Right cardiac atrium (tissue), 5 donors: Measurements from ENCODE around the gene GPC5. TPM values are rescaled to one million over a fixed set of nuclear protein-coding genes. Genes with fewer than 3 reads are reported as not detected.

Experiments
- ATAC-seq, 2 donors: fragments of 200-7000 bp; cut with Tn5 transposase; one replicate each; pipeline versions ENCODE4 v1.8.0 to v1.9.1; 2020; ENCODE audit warnings: moderate library complexity in 2 of 2, mild to moderate bottlenecking in 1 of 2
- DNase-seq, 3 donors: peaks; one replicate each; pipeline ENCODE4 v3.0.0-alpha.2; 2020
- H3K27ac ChIP-seq: one replicate; pipeline ENCODE4 v1.5.1; 2013; ENCODE audit warnings: mild to moderate bottlenecking, low read length, control low read depth, moderate library complexity
- H3K27me3 ChIP-seq: one replicate; pipeline ENCODE4 v1.6.1; 2013; ENCODE audit not compliant: control insufficient read depth, insufficient read depth
- H3K4me1 ChIP-seq: one replicate; pipeline ENCODE4 v1.6.1; 2013; ENCODE audit warnings: low read length; ENCODE audit not compliant: control insufficient read depth, insufficient read depth
- H3K4me3 ChIP-seq: one replicate; pipeline ENCODE4 v1.5.1; 2013; ENCODE audit warnings: low read length, control low read depth
- H3K9me3 ChIP-seq: one replicate; pipeline ENCODE4 v1.6.1; 2013; ENCODE audit warnings: low read length; ENCODE audit not compliant: control insufficient read depth
- WGBS: extraction: QIAGEN DNeasy Blood & Tissue Kit; methylation state at CpG from one replicate; pipeline ENCODE4 v1.1.7; 2013; 5-methylcytosine and 5-hydroxymethylcytosine counted together
- intact Hi-C, 4 donors: fragments of 100-400 bp; cut with DNase I; formaldehyde crosslinking; loops; one replicate each; pipeline versions ENCODE4 v1.11.0 to v1.14.0; 2022 to 2023
- polyA plus RNA-seq: library from polyadenylated mRNA; stranded (reverse); fragments of 200-250 nt; gene quantifications from one replicate; pipeline ENCODE4 v1.2.3, GENCODE V29; 2013
- total RNA-seq, 4 donors: library from RNA; stranded (reverse); fragmentation: NEBNext Ultra II Directional; extraction: Animal tissue kit (Norgen Biotek cat#: 25700); gene quantifications; one replicate each; pipeline ENCODE4 v1.2.1, GENCODE V29; 2021
- donor health status: healthy with polysubstance abuse.
- donor health status: DM: no; HTN: yes; CAD: no.
- donor health status: DM: no; HTN: no; CAD: no.
- donor health status: DM: no; HTN: yes; CAD: no; lungs with severe emphysema.
- donor health status: DM: yes; HTN: yes; CAD: no.

GPC5 gene
- total and polyA plus RNA-seq, 5 donors: 0.99 to 4.3 (median 2.6) TPM

- H3K4me1 ChIP-seq: no peaks in the 10 kb centered on the region
- DNase-seq (no peak), ATAC-seq (no peak)
- intact Hi-C loops: no loop called here
- no peak overlapping the region for H3K4me3 ChIP-seq
- H3K27me3 ChIP-seq: no peaks in the 10 kb centered on the region
- no peaks in the 10 kb centered on the region for H3K9me3 ChIP-seq
- H3K27ac ChIP-seq: no peak overlapping the region
- WGBS: 94% methylated on average over 2 of the region's 2 CpGs
Measured at GRCh38 chr13:92173254-92173653, 774.8 kb downstream of the GPC5 start.

DNA sequence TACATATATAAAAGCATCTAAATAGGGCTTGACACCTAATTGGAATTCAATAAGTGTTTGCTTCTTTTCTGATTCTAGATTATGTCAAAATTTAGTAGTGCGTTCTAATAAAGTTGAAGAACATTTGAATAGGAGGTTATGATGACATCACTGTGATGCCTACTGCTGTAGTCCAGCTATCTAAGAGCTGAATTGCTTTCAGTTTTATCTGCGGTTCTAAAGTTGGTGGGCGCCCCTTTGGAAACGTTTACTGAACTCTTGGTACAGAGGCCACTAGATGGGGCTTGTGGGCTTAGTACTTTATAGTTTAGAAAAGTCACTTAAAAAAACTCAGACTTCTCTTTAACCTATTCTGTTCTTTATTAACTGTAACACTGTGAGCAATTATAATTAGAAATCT, 776.9 kb downstream of the GPC5 start:
- H3K9me3 ChIP-seq: no peaks in the 10 kb centered on the region
- intact Hi-C loops: no loop called here
- H3K27ac ChIP-seq: no peak overlapping the region
- ATAC-seq: peak in 1 of 2 donors; percentile 48
- H3K4me3 ChIP-seq: no peak overlapping the region
- WGBS: 7% methylated on average over 4 of the region's 4 CpGs
- no peaks in the 10 kb centered on the region for H3K27me3 ChIP-seq
- H3K4me1 ChIP-seq: no peaks in the 10 kb centered on the region
- peak in 2 of 3 donors; percentile 24 to 34 for DNase-seq

DNA sequence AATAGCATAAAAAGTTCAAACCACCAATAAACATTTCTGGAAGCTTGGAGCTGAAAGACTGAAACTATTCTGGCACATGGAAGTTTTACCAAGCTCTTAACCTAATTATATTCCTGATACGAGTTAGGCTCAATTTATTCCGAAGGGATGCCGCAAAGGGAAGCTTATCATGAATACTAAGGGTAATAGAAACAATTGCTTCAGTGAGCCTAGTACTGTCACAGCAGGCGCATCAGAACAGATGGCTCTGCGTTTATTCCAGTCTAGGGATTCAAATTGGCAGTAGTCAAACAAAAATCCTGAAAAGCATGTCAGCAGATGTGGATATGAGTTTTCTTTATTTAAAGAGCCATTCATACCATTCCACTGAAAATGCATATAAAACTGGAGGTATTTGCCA, 779.5 kb downstream of the GPC5 start:
- no peaks in the 10 kb centered on the region for H3K27me3 ChIP-seq
- WGBS: 65% methylated on average over 5 of the region's 5 CpGs
- no peaks in the 10 kb centered on the region for H3K9me3 ChIP-seq
- DNase-seq (no peak), ATAC-seq (no peak)
- H3K4me3 ChIP-seq: no peak overlapping the region
- intact Hi-C loops: no loop called here
- no peaks in the 10 kb centered on the region for H3K4me1 ChIP-seq
- H3K27ac ChIP-seq: no peak overlapping the region

DNA sequence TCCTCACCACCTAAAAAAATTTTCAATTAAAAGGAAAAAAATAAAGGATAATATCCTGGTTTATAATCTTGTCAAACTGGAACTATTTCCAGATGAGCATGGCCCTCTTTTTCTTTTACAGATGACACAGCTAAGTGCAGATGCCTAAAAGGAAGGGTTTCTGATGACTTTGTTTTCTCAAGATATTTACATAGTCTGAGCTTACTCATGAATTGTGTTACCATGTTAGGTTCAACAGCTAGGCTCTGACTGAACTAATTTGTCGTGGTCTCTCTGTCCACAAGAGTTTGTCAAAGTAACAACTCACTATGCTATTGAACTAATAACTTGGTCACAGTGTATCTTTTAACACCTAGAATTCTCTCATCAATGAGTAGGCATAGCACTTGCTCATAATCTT, 780.8 kb downstream of the GPC5 start:
- intact Hi-C loops: no loop called here
- 83% methylated on average over 1 of the region's 1 CpG for WGBS
- Histone ChIP-seq H3K4me3 (no peak overlapping the region), H3K27ac (no peak overlapping the region), H3K4me1 (no peaks in the 10 kb centered on the region), H3K9me3 (no peaks in the 10 kb centered on the region), H3K27me3 (no peaks in the 10 kb centered on the region)
- DNase-seq (no peak), ATAC-seq (no peak)

DNA sequence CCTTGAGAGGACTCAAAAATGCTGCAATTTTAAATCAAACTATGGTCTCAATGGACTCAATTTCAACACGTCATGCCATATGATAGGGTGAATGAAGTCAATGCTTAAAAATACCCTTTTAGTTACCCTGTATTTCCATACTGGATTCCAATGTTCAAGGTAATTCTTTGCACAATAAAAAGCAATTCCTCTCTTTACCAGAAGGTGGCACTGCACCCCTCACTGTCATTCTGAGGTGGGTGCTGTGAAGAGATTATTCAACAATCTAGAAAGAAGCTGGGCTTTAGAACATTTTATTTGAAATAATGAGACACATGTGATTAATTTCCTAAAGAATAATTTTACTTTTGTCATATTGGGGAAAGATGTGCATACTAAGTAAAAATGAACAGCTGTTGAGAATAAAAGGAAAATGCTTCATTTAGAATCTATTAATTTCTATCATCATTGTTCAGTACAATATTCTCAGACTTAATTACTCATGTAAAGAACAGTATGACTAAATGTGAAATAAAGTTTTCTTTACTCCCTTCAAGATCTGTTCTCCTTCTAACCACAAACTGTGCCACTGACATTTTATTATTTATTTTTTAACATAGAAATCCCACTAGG, 789.1 kb downstream of the GPC5 start:
- ATAC-seq: peak in 1 of 2 donors; percentile 56
- intact Hi-C loops: no loop called here
- no peak for DNase-seq

DNA sequence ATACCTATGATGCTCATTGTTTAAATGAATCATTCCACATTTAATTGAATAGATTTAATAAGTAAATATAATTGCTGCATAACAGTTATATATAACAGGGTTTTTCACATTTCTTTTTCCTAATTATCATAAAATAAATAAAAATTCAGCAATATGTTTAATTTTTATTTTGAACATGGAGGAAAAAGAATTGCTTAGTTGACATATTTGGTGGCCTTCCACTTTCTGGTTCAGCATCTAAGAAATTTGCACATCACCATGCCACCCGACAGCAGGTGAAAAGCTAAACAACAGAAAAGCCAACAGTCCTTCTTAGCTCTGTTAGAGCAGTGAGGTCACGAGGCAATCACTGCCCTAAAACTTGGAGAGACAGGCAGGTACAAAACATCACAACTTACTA, 790.2 kb downstream of the GPC5 start:
- ATAC-seq (no peak), DNase-seq (no peak)
- no peak overlapping the region for H3K4me3 ChIP-seq
- intact Hi-C loops: no loop called here
- no peak overlapping the region for H3K27ac ChIP-seq
- H3K27me3 ChIP-seq: no peaks in the 10 kb centered on the region
- 81% methylated on average over 2 of the region's 2 CpGs for WGBS
- no peaks in the 10 kb centered on the region for H3K4me1 ChIP-seq
- no peaks in the 10 kb centered on the region for H3K9me3 ChIP-seq

More for the DNA sequence above, 789.1 kb downstream of the GPC5 start:
- Histone ChIP-seq H3K4me1 (no peaks in the 10 kb centered on the region), H3K27me3 (no peaks in the 10 kb centered on the region), H3K9me3 (no peaks in the 10 kb centered on the region), H3K27ac (no peak overlapping the region), H3K4me3 (no peak overlapping the region)
- 5% methylated on average over 1 of the region's 1 CpG for WGBS

DNA sequence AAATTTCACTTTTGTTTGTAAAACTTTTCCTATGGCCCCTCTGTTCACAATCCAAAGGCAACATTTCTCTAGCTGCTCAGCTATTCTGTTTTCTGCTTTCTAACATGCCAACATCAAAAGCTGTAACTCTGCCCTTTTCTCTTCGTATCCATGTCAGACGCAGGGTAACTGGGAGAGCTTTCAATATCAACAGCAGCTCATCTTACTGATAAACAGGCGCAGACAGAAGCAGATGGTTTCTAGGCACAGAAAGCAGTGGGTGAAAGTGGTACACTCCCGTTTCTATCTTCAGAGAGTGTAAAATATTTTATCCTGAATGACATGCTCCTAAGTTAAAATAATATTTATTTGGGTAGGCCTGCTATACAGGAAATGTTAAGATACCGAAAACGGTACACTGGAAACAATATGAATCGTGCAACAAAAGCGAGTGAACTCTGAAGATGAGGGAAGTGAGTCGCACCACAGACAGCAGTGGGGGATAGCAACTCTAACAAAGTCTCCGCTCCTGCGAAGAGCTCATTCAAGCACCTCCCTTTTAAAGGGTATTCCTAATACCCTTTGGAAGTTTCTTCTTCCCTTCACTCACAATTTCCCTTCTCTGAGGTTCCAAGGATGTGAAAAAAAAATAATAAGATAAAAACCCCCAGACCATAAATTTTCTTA, 798.3 kb downstream of the GPC5 start:
- 30% methylated on average over 11 of the region's 11 CpGs for WGBS
- Histone ChIP-seq H3K27me3 (no peaks in the 10 kb centered on the region), H3K4me1 (no peaks in the 10 kb centered on the region), H3K9me3 (no peaks in the 10 kb centered on the region), H3K27ac (no peak overlapping the region), H3K4me3 (no peak overlapping the region)
- intact Hi-C loops: no loop called here
- DNase-seq: no peak
- ATAC-seq: no peak

DNA sequence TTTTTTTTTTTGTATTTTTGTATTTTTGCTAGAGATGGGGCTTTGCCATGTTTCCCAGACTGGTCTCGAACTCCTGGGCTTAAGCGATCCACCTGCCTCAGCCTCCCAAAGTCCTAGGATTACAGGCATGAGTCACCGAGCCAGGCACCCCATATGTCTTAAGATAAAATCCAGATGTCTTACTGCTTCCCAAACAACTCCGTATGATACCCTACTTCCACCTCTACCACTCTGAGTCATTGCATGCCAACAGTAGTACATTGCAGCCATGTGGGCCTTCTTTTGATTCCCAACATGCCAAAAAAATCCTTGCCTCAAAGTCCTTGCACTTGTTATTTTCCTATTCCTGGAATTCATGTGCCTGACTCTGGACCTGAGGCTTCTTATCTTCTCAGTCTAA, 799.2 kb downstream of the GPC5 start:
- Histone ChIP-seq H3K4me1 (no peaks in the 10 kb centered on the region), H3K27me3 (no peaks in the 10 kb centered on the region), H3K4me3 (no peak overlapping the region), H3K9me3 (no peaks in the 10 kb centered on the region), H3K27ac (no peak overlapping the region)
- DNase-seq (no peak), ATAC-seq (no peak)
- WGBS: 87% methylated on average over 4 of the region's 4 CpGs
- intact Hi-C loops: no loop called here

- H3K27me3 ChIP-seq: no peaks in the 10 kb centered on the region
- DNase-seq (no peak), ATAC-seq (no peak)
- no peak overlapping the region for H3K4me3 ChIP-seq
- intact Hi-C loops: no loop called here
- H3K9me3 ChIP-seq: no peaks in the 10 kb centered on the region
- no peak overlapping the region for H3K27ac ChIP-seq
- WGBS: 68% methylated on average over 4 of the region's 4 CpGs
- H3K4me1 ChIP-seq: no peaks in the 10 kb centered on the region
Measured at GRCh38 chr13:92218615-92219014, 820.2 kb downstream of the GPC5 start.

DNA sequence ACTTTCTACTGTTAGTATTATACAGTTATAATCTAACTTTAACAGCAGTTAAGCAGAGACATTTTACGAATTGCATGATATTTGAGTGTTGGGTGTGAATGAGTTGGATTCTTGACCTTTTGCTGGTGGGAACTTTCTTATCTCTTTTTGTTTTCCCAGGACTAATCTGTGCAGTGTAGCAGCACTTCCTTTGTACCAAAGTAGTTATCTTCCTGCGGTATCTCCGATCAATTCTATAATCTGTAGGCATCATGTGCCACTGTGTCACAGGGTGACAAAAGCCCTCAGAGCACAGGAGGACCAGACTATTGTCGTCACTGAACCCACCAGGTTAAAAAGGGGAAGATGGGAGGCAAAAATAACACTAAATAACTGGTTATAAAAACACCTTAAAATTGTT, 823.5 kb downstream of the GPC5 start:
- H3K27me3 ChIP-seq: no peaks in the 10 kb centered on the region
- intact Hi-C loops: no loop called here
- ATAC-seq (peak in 1 of 2 donors; percentile 33), DNase-seq (no peak)
- H3K9me3 ChIP-seq: no peaks in the 10 kb centered on the region
- no peak overlapping the region for H3K27ac ChIP-seq
- no peak overlapping the region for H3K4me3 ChIP-seq
- no peaks in the 10 kb centered on the region for H3K4me1 ChIP-seq
- WGBS: 25% methylated on average over 4 of the region's 4 CpGs

GRCh38 chr13:92224052-92224821, 825.8 kb downstream of the GPC5 start:
- ATAC-seq (peak; percentile 88 to 95), DNase-seq (peak; percentile 13 to 42 (median 31))
- 40% methylated on average over 5 of the region's 5 CpGs for WGBS
- Histone ChIP-seq H3K27me3 (no peaks in the 10 kb centered on the region), H3K27ac (no peak overlapping the region), H3K9me3 (no peaks in the 10 kb centered on the region), H3K4me3 (no peak overlapping the region), H3K4me1 (no peaks in the 10 kb centered on the region)
- intact Hi-C loops: no loop called here
